ENCODE results near the gene SYNDIG1L. TPM values are rescaled to one million over a fixed set of nuclear protein-coding genes. Genes with fewer than 3 reads are reported as not detected.
A peak's percentile ranks its signal among the peaks of the same experiment; 100 is the strongest.

SYNDIG1L gene
- total RNA-seq = under 1 TPM; 0.13 to 0.69 (median 0.33) TPM

DNA sequence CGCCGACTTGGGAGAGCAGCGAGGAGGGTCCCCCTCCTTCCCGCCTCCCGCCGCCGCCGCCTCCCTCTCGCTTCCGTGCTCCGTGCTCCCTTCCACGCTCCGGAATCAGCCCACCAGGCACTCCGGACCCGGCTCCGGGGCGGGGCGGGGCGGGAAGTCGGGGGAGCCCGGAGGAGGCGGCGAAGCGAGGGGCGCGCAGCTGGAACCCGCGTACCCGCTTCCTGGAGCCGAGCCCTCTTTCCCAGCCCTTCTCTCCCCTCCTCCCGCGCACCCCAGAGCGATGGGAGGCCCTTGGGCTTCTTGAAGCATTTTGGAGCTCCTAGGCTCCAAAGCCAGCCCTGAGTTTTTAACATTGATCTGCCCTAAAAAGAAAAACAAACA, at the start of gene SYNDIG1L:
Gene SYNDIG1L, minus strand, starts transcription at position 9 of the 381 bp plus-strand sequence. CDS start 16,466 bp downstream, outside the sequence.
- 7 to 10% methylated on average over 16 to 19 of the region's 33 CpGs for WGBS, 2 donors
- intact Hi-C loops (cut with DNase I; ENCODE audit: low total_unique reads) = no loop called here
- TF ChIP-seq POLR2A (IDR thresholded peaks at IDR 0.05) = no peak
- TF ChIP-seq, protein P1, sequence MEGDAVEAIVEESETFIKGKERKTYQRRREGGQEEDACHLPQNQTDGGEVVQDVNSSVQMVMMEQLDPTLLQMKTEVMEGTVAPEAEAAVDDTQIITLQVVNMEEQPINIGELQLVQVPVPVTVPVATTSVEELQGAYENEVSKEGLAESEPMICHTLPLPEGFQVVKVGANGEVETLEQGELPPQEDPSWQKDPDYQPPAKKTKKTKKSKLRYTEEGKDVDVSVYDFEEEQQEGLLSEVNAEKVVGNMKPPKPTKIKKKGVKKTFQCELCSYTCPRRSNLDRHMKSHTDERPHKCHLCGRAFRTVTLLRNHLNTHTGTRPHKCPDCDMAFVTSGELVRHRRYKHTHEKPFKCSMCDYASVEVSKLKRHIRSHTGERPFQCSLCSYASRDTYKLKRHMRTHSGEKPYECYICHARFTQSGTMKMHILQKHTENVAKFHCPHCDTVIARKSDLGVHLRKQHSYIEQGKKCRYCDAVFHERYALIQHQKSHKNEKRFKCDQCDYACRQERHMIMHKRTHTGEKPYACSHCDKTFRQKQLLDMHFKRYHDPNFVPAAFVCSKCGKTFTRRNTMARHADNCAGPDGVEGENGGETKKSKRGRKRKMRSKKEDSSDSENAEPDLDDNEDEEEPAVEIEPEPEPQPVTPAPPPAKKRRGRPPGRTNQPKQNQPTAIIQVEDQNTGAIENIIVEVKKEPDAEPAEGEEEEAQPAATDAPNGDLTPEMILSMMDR (IDR thresholded peaks at IDR 0.05) = no peak
- no peak within 1 kb of the TSS for H3K4me3 ChIP-seq (ENCODE audit: low read depth, poor library complexity, severe bottlenecking)
- DNase-seq (ENCODE audit: low spot score in 2 of 2) = peak in 1 of 2 donors; percentile 78

DNA sequence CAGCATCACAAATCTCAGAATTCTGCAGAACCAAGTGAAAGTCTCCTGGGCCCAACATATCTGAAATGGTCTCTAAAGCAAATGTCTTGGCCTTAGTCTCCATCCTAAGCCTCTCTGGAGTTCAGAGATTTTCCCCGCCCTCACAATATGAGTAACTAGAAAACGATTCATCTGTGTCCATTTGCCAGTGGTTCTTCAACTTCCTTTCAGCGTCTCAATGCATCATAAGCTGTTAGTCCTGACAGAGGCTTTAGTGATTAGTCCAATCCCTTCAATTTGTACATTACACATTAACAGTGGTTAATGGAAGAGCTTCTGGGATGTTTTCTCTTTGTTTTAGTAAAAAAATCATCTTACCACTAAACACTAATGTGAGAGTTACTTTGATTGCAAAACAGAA, 49.7 kb upstream of the SYNDIG1L start:
- 47 to 54% methylated on average over 3 of the region's 3 CpGs for WGBS, 2 donors
- DNase-seq (ENCODE audit: low spot score in 2 of 2) = no peak
- H3K4me3 ChIP-seq (ENCODE audit: low read depth, poor library complexity, severe bottlenecking) = no peak overlapping the region
- intact Hi-C loops (cut with DNase I; ENCODE audit: low total_unique reads) = no loop called here
- TF ChIP-seq POLR2A (IDR thresholded peaks at IDR 0.05) = no peak
- TF ChIP-seq, protein P1 (IDR thresholded peaks at IDR 0.05) = no peak

DNA sequence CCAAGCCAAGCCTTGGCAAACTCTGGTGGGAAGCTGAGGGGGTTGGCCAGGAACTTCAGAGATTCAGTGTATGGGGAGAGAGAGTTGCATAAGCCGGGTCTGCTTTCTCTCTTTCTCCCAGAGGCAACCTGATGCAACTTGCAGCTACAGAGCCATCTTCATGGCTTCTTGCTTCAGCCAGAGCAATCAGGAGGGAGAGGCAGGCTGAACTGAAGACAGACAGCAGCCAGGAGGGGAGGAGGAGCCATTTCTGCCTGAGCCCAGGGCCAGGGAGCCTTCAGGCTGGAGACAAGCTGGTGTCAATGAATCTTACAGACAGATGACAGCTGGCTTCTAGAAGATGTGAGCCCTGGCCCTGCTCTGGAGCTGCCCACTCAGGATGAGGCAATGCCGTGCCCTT, 48.4 kb upstream of the SYNDIG1L start:
- 47 to 62% methylated on average over 2 of the region's 2 CpGs for WGBS, 2 donors
- no peak for DNase-seq (ENCODE audit: low spot score in 2 of 2)
- no peak overlapping the region for H3K4me3 ChIP-seq (ENCODE audit: low read depth, poor library complexity, severe bottlenecking)
- intact Hi-C loops (cut with DNase I; ENCODE audit: low total_unique reads) = no loop called here
- TF ChIP-seq, protein P1 (IDR thresholded peaks at IDR 0.05) = no peak
- TF ChIP-seq POLR2A (IDR thresholded peaks at IDR 0.05) = no peak

DNA sequence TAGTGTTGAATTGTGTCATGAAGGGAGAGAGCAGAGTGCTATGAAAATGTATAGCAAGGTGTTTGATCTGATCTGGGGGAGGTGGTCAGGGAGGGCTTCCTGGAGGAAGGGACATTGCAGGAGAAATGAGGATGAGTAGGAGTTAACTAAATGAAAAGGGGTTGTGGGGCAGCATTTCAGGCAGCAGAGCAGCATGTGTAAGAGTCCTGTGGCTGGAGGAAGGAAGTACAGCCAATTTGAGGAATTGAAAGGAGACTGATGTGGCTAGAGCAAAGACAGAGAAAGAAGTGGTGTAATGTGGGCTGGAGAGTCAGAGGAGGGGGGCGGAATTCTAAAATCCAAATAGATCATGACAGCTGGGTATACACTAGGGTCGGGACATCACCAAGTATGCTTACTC, 46.6 kb upstream of the SYNDIG1L start:
- intact Hi-C loops (cut with DNase I; ENCODE audit: low total_unique reads) = no loop called here
- DNase-seq (ENCODE audit: low spot score in 2 of 2) = no peak
- no peak overlapping the region for H3K4me3 ChIP-seq (ENCODE audit: low read depth, poor library complexity, severe bottlenecking)
- TF ChIP-seq, protein P1 (IDR thresholded peaks at IDR 0.05) = no peak
- no peak for TF ChIP-seq POLR2A (IDR thresholded peaks at IDR 0.05)
- 89 to 92% methylated on average over 2 of the region's 2 CpGs for WGBS, 2 donors

DNA sequence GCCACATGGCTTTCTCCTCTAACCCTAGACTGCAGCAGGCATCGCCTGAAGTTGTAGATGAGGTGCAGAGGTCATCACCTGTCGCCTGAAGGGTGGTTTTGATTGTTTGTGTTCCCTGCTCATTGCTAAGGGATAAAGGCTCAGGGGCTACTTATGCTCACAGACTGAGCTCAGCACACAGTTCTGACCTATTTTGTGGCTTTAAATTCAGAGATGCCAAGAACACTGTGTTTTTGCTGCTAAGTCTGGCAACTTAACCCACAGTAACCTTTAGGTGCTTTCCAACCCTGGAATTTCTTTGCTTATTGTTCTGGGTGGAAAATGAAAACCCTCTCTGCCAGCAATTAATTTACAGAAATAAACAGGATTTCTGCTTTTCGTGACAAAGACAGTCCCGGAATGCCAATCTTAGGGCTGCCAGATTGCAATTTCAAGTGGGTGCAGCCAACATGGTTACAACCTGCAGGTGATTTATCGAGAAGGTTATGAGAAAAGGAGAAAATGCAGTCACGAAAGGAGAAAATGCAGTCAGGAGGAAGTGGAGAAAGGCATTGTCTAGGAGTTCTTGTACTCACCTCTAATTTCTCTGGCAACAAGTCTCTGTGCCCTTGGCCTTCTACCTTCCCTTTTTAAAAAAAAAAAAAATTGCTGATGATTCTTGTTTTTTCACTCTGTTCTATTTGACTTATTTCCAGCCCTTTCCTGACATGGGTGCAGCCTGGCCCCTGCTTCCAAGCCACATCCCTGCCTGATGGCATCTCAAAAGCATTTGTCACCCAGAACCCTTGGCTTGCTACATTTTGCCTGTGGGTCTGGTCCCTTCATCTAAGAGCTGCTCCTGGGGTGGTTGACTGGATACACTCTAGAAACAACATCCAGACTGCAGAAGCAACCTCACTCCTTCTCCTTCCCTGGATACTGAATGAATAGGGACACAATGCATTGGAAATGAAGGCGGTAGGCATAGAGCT, 43.8 kb upstream of the SYNDIG1L start:
- intact Hi-C loops (cut with DNase I; ENCODE audit: low total_unique reads) = no loop called here

More for the DNA sequence above, 43.8 kb upstream of the SYNDIG1L start:
- no peak overlapping the region for H3K4me3 ChIP-seq (ENCODE audit: low read depth, poor library complexity, severe bottlenecking)
- no peak for TF ChIP-seq POLR2A (IDR thresholded peaks at IDR 0.05)
- TF ChIP-seq, protein P1 (IDR thresholded peaks at IDR 0.05) = no peak
- 39 to 44% methylated on average over 7 of the region's 7 CpGs for WGBS, 2 donors
- DNase-seq (ENCODE audit: low spot score in 2 of 2) = no peak

Measured in lower leg skin (tissue), 4 donors.